Uterus (tissue), 4 donors: ENCODE data around the gene WDFY4. TPM values are rescaled to one million over a fixed set of nuclear protein-coding genes. Genes with fewer than 3 reads are reported as not detected.
"Not testable (repeated sequence)": the region's sequence is repeated elsewhere in the genome, so short reads cannot be mapped to it uniquely, and the experiment has no call there.

Experiments used
- DNase-seq, 2 donors: peaks; one replicate each; pipeline ENCODE4 v3.0.0-alpha.2; 2019 to 2020
- H3K27ac ChIP-seq, 2 donors: fragments of 200-600 bp; sonication (generic); 1 replicate in 1 of 2; 2 replicates in 1 of 2; pipeline ENCODE4 v1.5.1; 2016 to 2018
- H3K27me3 ChIP-seq, 2 donors: fragments of 200-600 bp; sonication (generic); one replicate each; pipeline ENCODE4 v1.5.1; 2018 to 2019; ENCODE audit warnings: control low read depth in 1 of 2
- H3K36me3 ChIP-seq, 2 donors: fragments of 200-600 bp; sonication (generic); one replicate each; pipeline ENCODE4 v1.5.1; 2019; ENCODE audit warnings: control low read depth in 1 of 2
- H3K4me1 ChIP-seq, 2 donors: fragments of 200-600 bp; sonication (generic); one replicate each; pipeline ENCODE4 v1.5.1; 2018 to 2019; ENCODE audit warnings: control low read depth in 1 of 2
- H3K4me3 ChIP-seq, 2 donors: fragments of 200-600 bp; sonication (generic); 1 replicate in 1 of 2; 2 replicates in 1 of 2; pipeline ENCODE4 v1.5.1; 2018 to 2019; ENCODE audit warnings: mild to moderate bottlenecking in 1 of 2
- H3K9me3 ChIP-seq, 2 donors: fragments of 200-600 bp; sonication (generic); one replicate each; pipeline ENCODE4 v1.5.1; 2019; ENCODE audit warnings: control low read depth in 1 of 2
- POLR2A ChIP-seq, 2 donors: fragments of 450-650 bp; IDR thresholded peaks; one replicate each; pipeline ENCODE4 v1.6.1; 2016; ENCODE audit warnings: antibody characterized with exemption in 2 of 2, mild to moderate bottlenecking in 1 of 2, moderate library complexity in 1 of 2
- intact Hi-C: fragments of 100-400 bp; cut with DNase I; formaldehyde crosslinking; loops from one replicate; pipeline ENCODE4 v1.15.1; 2023; ENCODE audit warnings: low total_unique reads
- total RNA-seq, 4 donors: library from RNA; depleted of rRNA in 3 of 4; stranded (reverse); fragments of >200 nt in 3 of 4; gene quantifications; one replicate each; pipeline versions ENCODE4 v1.1.0 to v1.2.4, GENCODE V29; 2014 to 2023
- TF ChIP-seq, protein P1 (sequence below), 4 experiments: fragments of 200-600 bp in 2 of 4; fragments of 450-650 bp in 2 of 4; sonication (generic) in 2 of 4; IDR thresholded peaks; one replicate each; pipeline ENCODE4 v1.5.1; 2016 to 2019; ENCODE audit warnings: antibody characterized with exemption in 4 of 4, mild to moderate bottlenecking in 2 of 4, moderate library complexity in 1 of 4
- donor health status: DM: yes; HTN: yes; CAD: no.

The WDFY4 gene
- total RNA-seq, 4 donors from 2014 or later: 0.26 to 5.2 (median 1.2) TPM

DNA sequence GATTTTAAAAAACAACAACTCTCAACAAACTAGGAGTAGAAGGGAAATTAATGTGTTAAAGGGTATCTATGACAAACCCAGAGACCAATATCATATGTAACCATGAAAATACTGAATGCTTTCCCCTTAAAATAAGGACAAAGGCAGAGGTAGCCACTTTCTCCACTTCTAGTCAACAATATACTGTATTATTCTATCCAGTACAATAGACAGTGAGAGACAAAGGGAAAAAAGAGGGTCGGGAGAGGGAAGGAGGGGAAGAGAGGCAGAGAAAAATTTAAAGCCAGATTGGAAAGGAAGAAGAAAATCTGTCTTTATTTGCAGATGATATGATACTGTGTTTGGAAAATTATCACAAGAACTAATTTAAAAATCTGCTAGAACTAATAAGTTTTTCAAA is 39.1 kb upstream of the WDFY4 start:
- DNase-seq: no peak
- Histone ChIP-seq H3K4me3 (no peak overlapping the region), H3K27me3 (no peaks in the 10 kb centered on the region), H3K36me3 (no peaks in the 10 kb centered on the region), H3K27ac (no peak overlapping the region), H3K4me1 (no peaks in the 10 kb centered on the region), H3K9me3 (peaks cover 0 to 4% of the 10 kb centered on the region in 2 donors)
- TF ChIP-seq, protein P1, sequence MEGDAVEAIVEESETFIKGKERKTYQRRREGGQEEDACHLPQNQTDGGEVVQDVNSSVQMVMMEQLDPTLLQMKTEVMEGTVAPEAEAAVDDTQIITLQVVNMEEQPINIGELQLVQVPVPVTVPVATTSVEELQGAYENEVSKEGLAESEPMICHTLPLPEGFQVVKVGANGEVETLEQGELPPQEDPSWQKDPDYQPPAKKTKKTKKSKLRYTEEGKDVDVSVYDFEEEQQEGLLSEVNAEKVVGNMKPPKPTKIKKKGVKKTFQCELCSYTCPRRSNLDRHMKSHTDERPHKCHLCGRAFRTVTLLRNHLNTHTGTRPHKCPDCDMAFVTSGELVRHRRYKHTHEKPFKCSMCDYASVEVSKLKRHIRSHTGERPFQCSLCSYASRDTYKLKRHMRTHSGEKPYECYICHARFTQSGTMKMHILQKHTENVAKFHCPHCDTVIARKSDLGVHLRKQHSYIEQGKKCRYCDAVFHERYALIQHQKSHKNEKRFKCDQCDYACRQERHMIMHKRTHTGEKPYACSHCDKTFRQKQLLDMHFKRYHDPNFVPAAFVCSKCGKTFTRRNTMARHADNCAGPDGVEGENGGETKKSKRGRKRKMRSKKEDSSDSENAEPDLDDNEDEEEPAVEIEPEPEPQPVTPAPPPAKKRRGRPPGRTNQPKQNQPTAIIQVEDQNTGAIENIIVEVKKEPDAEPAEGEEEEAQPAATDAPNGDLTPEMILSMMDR (IDR thresholded peaks at IDR 0.05): no peak
- TF ChIP-seq POLR2A (IDR thresholded peaks at IDR 0.05): no peak
- intact Hi-C loops: no loop called here

DNA sequence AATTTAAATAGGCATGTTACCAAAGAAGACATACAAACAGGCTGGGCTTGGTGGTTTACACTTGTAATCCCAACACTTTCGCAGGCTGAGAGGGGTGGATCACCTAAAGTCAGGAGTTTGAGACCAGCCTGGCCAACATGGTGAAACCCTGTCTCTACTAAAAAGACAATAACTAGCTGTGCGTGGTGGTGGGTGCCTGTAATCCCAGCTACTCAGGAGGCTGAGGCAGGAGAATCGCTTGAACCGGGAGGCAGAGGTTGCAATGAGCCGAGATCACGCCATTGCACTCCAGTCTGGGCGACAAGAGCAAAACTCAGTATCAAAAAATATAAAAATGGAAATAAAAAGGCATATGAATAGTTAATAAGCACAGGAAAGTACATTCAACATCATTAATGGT is 37.6 kb upstream of the WDFY4 start:
- H3K27me3 ChIP-seq, H3K4me3 ChIP-seq: not testable (repeated sequence)

DNA sequence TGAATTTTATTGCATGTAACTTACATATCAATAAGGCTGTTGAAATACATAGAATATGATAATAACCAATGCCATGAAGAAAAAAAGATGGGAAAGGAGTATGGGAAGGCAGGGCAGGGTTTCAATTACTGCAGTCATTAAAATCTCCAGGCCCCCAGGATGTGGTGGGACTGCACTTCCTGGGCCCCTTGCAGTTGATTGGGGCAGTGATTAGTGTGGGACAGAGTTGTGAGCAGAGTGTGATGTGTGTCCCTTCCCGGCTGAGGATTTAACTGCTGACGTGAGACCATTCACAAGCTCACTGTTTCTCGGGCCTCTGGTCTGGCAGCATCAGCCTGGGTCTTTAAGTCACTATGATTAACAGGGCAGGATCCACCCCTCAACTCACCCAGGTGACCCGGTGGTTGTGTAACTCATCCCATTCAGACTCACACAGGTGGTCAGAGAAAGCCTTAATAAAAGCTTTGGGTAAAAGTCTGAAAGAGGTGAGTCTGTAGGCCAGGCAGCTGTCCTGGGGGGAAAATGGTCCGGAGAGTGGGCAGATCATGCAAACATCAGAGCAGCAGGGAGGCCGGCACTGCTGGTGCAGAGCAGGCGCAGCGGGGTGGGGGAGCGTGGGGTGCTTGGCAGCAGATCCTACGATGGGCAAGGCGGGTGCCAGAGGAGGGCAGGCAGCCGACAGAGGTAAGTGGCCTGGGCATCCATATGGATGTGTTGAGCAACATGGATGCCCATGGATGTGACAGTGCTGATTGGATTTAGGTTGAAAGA is 36.3 kb upstream of the WDFY4 start:
- no peaks in the 10 kb centered on the region for H3K27me3 ChIP-seq
- no peaks in the 10 kb centered on the region for H3K36me3 ChIP-seq
- DNase-seq: no peak
- no peak overlapping the region for H3K27ac ChIP-seq
- H3K9me3 ChIP-seq: no peaks in the 10 kb centered on the region
- no peak overlapping the region for H3K4me3 ChIP-seq
- no peaks in the 10 kb centered on the region for H3K4me1 ChIP-seq
- TF ChIP-seq, protein P1 (IDR thresholded peaks at IDR 0.05): no peak
- no peak for TF ChIP-seq POLR2A (IDR thresholded peaks at IDR 0.05)
- intact Hi-C loops: no loop called here

More for the DNA sequence above, 37.6 kb upstream of the WDFY4 start:
- H3K36me3 ChIP-seq, DNase-seq, H3K9me3 ChIP-seq, intact Hi-C loops, H3K27ac ChIP-seq, H3K4me1 ChIP-seq: not testable (repeated sequence)

DNA sequence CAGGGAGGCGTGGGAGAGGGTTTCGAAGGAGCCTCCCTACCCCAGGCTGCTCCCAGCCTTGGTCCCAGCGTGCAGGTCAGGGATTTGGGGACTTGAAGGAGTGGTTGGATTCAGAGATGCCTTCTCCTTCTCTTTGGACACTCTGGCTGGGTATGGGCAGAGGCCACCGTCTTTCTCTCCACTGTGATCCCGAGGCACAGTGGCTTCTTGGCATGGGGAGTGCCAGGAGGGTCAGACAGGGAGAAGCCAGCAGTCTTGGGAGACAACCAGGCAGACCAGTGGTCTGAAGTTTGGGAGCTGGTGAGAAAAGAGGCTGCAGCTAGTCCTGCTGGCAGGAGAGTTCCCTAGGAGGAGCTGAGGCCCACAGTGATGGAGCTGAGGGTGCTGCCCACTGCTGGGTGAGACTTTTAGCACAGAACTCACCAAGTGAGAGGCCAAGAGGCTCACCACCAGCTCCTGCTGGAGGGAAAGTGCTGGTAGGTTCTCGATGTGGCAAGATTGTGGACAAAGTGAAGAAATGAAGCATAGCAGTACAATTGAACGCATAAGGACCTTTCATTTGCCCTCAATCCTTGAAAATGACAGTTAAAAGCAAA is 35.2 kb upstream of the WDFY4 start:
- Histone ChIP-seq H3K27ac (no peak overlapping the region), H3K36me3 (no peaks in the 10 kb centered on the region), H3K4me3 (no peak overlapping the region), H3K9me3 (no peaks in the 10 kb centered on the region), H3K4me1 (no peaks in the 10 kb centered on the region), H3K27me3 (no peaks in the 10 kb centered on the region)
- no peak for DNase-seq
- intact Hi-C loops: no loop called here
- TF ChIP-seq, protein P1 (IDR thresholded peaks at IDR 0.05): no peak
- TF ChIP-seq POLR2A (IDR thresholded peaks at IDR 0.05): no peak

DNA sequence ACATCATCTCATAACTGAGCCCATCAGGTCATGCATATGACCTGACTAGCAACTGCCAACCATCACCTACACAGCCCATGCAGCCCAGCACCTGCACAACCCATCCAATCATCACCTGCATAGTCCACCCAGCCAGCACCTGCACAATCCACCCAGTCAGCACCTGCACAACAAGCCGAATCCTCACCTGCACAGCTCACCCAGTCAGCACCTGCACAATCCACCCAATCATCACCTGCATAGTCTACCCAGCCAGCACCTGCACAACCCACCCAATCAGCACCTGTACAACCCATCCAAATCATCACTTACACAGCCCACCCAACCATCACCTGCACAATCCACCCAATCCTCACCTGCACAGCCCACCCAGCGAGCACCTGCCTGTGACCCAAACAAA is 33.4 kb upstream of the WDFY4 start:
- Histone ChIP-seq H3K4me1 (peaks cover 0 to 4% of the 10 kb centered on the region in 2 donors), H3K27me3 (no peaks in the 10 kb centered on the region), H3K9me3 (no peaks in the 10 kb centered on the region), H3K4me3 (no peak overlapping the region), H3K27ac (no peak overlapping the region), H3K36me3 (no peaks in the 10 kb centered on the region)
- no peak for DNase-seq
- intact Hi-C loops: loop anchor here (10.0 kb wide), 1 partner anchor 286 kb away; no protein-coding TSS in a partner anchor
- TF ChIP-seq POLR2A (IDR thresholded peaks at IDR 0.05): no peak
- TF ChIP-seq, protein P1 (IDR thresholded peaks at IDR 0.05): no peak
